GM21723 (cell line): ENCODE data around the gene MGST2.

Experiments used
- ATAC-seq: cut with Tn5 transposase; IDR thresholded peaks from one replicate; pipeline ENCODE4 v1.9.1; 2021; ENCODE audit warnings: mild to moderate bottlenecking, moderate library complexity; ENCODE audit not compliant: unreplicated experiment

Gene MGST2

DNA sequence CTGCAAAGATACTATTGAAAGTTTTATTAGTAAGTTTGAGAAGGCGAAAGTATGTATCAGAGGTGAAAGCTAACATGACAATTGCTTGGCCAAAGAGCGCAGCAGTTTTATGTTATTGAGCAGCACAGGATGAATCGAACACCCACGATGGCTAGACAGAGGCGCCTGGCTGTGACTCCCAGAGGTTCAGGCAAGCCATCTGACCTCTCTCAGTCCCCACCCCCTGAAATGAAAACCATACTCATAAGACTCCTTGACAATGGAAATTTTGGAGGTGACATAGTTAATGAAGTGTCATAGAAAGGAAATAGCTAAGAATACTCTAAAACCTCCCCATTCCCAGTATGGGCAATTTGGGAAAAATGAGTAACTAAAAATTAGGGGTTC is 70.6 kb downstream of the MGST2 start:
- ATAC-seq, result no peak

GRCh38 chr4:139736661-139737060 is 71.0 kb downstream of the MGST2 start:
- no peak for ATAC-seq

- no peak for ATAC-seq
Observed at GRCh38 chr4:139738846-139739613, 73.4 kb downstream of the MGST2 start.

DNA sequence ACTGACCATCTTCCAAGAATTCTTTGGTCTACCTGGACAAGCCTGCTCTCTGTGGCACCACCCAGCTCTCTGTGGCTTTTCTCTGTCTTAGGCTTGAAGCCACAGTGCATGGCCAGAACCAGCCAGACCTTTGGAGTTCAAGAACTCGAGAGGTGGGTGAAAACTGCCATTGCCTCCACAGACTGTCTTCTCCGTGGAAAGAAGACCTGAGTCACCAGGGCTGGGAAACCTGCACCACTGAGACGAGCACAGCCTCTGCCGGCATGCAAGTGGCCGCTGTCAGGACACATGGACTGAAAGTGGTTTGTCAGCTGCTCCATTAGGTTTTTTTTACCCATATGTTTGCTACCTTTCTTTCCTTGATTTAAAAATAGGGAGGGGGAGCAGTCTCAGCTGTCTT is 74.5 kb downstream of the MGST2 start:
- no peak for ATAC-seq

DNA sequence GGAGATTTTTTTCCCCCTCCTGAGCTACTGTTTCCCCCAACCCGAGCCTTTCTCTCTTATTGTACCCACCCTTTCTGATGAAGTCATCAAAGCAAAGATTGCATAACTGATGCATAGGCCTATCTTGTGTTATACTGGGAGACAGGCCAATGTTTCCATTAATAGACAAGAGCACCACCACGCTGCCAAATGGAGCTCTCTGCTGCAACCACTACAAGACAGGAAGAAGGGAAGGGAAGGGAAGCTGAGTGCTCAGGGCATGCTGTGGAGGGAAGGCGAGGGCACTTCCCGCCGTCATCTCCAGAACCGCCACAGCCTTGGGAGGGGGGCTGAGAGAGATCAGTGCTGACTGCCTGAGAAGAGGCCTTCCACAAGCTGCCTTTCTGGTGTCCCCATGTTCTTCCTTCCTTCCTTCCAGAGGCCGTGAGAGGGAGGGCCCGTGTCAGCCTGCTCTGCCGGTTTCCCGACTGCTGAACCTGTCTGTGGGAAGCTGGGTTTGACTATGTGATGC is 75.0 kb downstream of the MGST2 start:
- no peak for ATAC-seq

DNA sequence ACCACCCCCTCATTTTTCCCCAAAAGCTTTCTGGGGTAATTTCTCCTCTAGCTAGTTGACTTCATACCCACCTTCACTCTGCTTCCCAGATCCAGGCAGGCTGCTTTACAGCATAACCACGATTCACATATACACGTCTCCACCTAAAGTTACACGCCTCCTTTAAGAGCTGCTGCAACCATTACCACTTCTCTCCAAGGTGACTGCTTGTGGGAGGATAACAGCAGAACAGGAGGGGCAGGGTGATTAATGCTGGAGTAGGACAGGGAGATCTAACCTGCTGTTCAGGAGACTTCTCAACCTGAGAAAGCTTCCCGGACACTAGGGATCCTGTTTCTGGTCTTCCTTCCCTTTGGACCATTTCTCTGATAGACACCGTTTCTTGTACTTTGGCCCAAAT is 77.4 kb downstream of the MGST2 start:
- ATAC-seq, result no peak

DNA sequence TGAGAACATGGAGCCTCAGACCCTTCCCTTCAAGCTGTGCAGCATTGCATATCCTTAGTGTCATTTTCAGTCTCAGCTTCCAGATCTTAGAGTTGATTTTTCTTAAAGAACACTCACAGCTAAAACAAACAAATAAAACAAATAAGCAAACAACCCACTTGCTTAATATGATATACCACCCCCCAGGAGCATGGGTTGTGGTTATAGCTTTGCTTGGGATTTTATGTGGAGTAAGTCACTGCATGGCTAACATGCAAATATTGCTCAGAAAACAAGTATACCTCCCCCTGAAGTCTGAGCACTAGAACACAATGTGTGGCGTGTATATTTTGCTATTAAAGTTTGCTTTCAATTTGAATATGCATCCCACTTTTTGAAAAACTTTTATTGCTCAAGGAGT is 78.6 kb downstream of the MGST2 start:
- ATAC-seq, result no peak

- no peak for ATAC-seq
Observed at GRCh38 chr4:139745111-139745639, 79.6 kb downstream of the MGST2 start.

DNA sequence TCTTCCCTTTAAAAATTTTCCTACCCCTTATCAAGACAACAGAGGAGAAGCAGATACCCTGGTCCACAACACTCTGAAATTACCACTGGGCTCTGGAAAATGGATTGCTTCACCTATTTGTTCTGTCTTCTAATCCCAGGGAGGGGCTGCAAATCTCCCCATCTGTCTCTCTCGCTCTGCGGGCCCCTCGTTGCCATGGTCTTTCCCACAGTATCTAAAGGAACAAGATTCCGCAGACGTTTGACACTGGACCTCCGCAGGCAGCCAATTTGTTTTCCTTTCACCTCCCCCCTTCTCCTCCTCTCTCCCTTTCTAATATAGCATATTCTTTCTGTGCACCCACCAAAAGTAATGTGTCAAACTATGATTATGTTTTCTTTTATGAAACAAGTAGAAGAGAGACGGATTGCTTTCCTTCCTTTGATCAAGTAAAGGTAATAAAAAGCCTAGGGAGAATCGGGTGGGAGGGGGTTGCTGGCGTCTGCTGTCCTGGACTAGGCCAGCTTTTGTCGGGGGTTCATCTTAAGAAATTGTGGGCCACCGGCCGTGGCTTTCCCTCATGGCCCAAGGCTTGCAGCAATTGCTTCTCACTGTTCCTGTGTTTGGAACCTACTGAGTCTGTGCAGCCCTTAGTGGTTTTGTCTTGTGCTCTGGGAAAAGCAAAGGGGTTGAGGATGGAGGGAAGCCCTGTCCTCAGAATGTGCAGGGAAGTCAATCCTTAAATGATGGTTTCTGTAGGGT is 81.0 kb downstream of the MGST2 start:
- ATAC-seq, result no peak

- ATAC-seq, result no peak
Observed at GRCh38 chr4:139749338-139749737, 83.7 kb downstream of the MGST2 start.

DNA sequence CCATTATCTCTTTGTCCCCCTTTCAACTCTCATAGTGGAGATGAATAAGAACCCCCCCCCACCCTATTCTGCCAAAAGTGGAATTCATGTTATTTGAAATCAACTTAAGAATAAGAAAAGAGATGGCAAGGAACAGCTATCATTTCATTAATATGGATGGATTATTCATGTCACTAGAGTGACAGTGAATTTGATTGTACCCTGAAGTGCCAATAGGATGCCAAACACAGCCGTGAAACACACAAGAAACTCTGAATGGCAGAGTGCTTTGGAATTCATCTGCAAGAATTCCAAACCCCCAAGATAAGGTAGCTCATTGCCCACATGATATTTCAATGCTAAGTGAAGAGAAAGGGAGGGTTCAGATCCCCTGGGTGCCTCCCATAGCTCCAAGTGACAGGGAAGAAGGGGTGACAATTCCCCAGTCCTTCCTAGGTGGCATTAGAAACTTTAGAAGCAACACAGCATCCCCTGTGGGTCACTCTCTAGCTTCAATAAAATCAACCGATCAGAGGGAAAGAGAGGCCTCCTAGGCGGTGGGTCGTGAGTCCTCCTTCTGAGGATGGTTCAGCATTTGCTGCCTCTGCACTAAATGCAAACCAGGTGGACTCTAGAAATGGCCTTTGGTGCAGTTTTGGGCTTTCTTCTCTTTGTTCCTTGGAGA is 84.3 kb downstream of the MGST2 start:
- ATAC-seq, result no peak

DNA sequence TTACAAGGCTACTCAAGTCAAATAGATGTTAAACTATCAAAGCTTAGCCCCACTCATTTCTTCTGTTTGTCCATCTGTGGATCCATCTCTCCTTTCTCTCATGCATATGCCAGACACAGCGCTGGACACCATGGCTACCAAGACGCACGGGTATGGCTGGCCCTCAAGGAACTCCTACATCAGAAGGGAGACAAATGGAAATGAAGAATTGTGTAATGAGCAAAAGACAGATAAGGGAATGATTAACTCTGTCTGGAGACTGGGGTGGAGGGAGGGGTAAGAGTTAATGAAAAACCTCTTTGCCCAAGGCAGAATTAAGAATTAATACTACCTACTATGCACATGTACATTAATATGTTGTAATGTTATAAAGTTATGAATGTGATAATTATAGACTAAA is 88.1 kb downstream of the MGST2 start:
- ATAC-seq, result no peak
